HepG2 (cell line): Measurements from ENCODE around the gene OR2M4. TPM values are rescaled to one million over a fixed set of nuclear protein-coding genes. Genes with fewer than 3 reads are reported as not detected.

Source experiments
- ATAC-seq: fragments of 200-7000 bp; cut with Tn5 transposase; 3 replicates; pipeline ENCODE4 v1.9.1; 2020; ENCODE audit warnings: mild to moderate bottlenecking, moderate library complexity
- Bru-seq: library from RNA; stranded (reverse); fragments of 400-500 nt; gene quantifications from one replicate; lab custom pipeline; 2021; lab: Mats Ljungman, UMichigan
- BruChase-seq, 2 experiments: library from RNA; stranded (reverse); fragments of 400-500 nt; gene quantifications; one replicate each; lab custom pipeline; 2021; lab: Mats Ljungman, UMichigan
- BruUV-seq: library from RNA; stranded (reverse); fragments of 400-500 nt; replicated peaks from 2 replicates; lab custom pipeline; 2021; lab: Mats Ljungman, UMichigan
- CTCF ChIA-PET: fragments of 300-600 bp; formaldehyde crosslinking; extraction: SDS; loops from one replicate; lab custom pipeline; 2021; ENCODE audit warnings: low total read pairs, inconsistent platforms, low intra/inter-chr PET ratio; lab: Yijun Ruan, JAX
- POLR2A ChIA-PET: fragments of 350-600 bp; sonication (Branson Sonifier 250); formaldehyde crosslinking; loops from one replicate; lab custom pipeline; 2020; ENCODE audit warnings: antibody characterized with exemption, inconsistent platforms; lab: Yijun Ruan, JAX
- DNase-seq: peaks from one replicate; pipeline ENCODE4 v3.0.0-alpha.2; 2015; ENCODE audit warnings: low spot score
- FAIRE-seq: peaks from 3 replicates; lab custom pipeline; 2011; peaks lifted over from hg19 to GRCh38; lab: Jason Lieb, UNC
- H2AFZ ChIP-seq: one replicate; pipeline ENCODE4 v1.6.1; 2011; ENCODE audit warnings: low read length, inconsistent platforms
- H3K27ac ChIP-seq: fragments of 300-600 bp; 3 replicates; pipeline ENCODE4 v1.8.0; 2011; ENCODE audit warnings: mixed run types, mild to moderate bottlenecking, mixed read lengths, low read length, inconsistent platforms; ENCODE audit not compliant: insufficient read depth; ENCODE audit errors: extremely low read length
- H3K27me3 ChIP-seq, 2 experiments: fragments of 200-600 bp in 1 of 2; 2 replicates in 1 of 2; 3 replicates in 1 of 2; pipeline versions ENCODE4 v1.6.0 to v1.8.0; 2011; ENCODE audit warnings: low read length in 2 of 2, mild to moderate bottlenecking in 2 of 2, moderate library complexity in 2 of 2, inconsistent platforms in 1 of 2; ENCODE audit not compliant: insufficient read depth in 2 of 2, control insufficient read depth in 1 of 2
- H3K36me3 ChIP-seq, 2 experiments: fragments of 200-600 bp in 1 of 2; replicated peaks in 1 of 2; 2 replicates in 1 of 2; 3 replicates in 1 of 2; pipeline versions ENCODE4 v1.5.1 to v1.8.0; 2011; ENCODE audit warnings: low read length in 2 of 2, inconsistent platforms in 1 of 2; ENCODE audit not compliant: insufficient read depth in 2 of 2, control insufficient read depth in 1 of 2
- H3K4me1 ChIP-seq: 2 replicates; pipeline ENCODE4 v1.5.1; 2012; ENCODE audit warnings: low read length, inconsistent platforms; ENCODE audit not compliant: insufficient read depth
- H3K4me2 ChIP-seq: 2 replicates; pipeline ENCODE4 v1.6.0; 2011; ENCODE audit warnings: low read depth, low read length, inconsistent platforms
- H3K4me3 ChIP-seq, 3 experiments: fragments of 200-600 bp in 1 of 3; sonication (generic), shearing (Covaris generic) in 1 of 3; replicated peaks in 1 of 3; 2 replicates each; pipeline ENCODE4 v1.5.1; 2011 to 2016; ENCODE audit warnings: low read length in 3 of 3, inconsistent platforms in 2 of 3, low read depth in 2 of 3, mild to moderate bottlenecking in 2 of 3, control low read depth in 1 of 3, mixed read lengths in 1 of 3; ENCODE audit not compliant: insufficient read depth in 1 of 3
- H3K79me2 ChIP-seq: one replicate; pipeline ENCODE4 v1.6.1; 2011; ENCODE audit warnings: low read length, inconsistent platforms; ENCODE audit not compliant: insufficient read depth
- H3K9ac ChIP-seq: 2 replicates; pipeline ENCODE4 v1.6.0; 2011; ENCODE audit warnings: mild to moderate bottlenecking, low read depth, low read length, inconsistent platforms; ENCODE audit not compliant: insufficient read depth
- H3K9me3 ChIP-seq: 2 replicates; pipeline ENCODE4 v1.5.1; 2012; ENCODE audit warnings: mild to moderate bottlenecking, low read length
- H4K20me1 ChIP-seq: 2 replicates; pipeline ENCODE4 v1.6.0; 2011; ENCODE audit warnings: inconsistent platforms, mild to moderate bottlenecking, low read length, moderate library complexity; ENCODE audit not compliant: insufficient read depth
- SP2 ChIP-seq: sonication (generic); formaldehyde crosslinking; IDR thresholded peaks from 2 replicates; pipeline ENCODE4 v1.5.1; 2020; ENCODE audit warnings: mild to moderate bottlenecking, missing genetic modification reagents
- WGBS: methylation state at CpG from one replicate; pipeline ENCODE4 v1.1.6; 2017; ENCODE audit warnings: low lambda C conversion rate; 5-methylcytosine and 5-hydroxymethylcytosine counted together
- in situ Hi-C: cut with HindIII; loops from 2 replicates; pipeline ENCODE4 v1.10.0; 2017; ENCODE audit warnings: low pct_unique_long_range_greater_than_20kb; ENCODE audit not compliant: extremely low pct_ligation_motif_present
- intact Hi-C: fragments of 100-400 bp; cut with micrococcal nuclease; formaldehyde crosslinking; loops from one replicate; pipeline ENCODE4 v1.10.0; 2022; ENCODE audit not compliant: unreplicated experiment
- long read RNA-seq, 2 experiments: library from RNA in 1 of 2; library from polyadenylated mRNA in 1 of 2; stranded (forward) in 1 of 2; unstranded in 1 of 2; transcript quantifications; one replicate each; pipeline ENCODE4 v2.0.0, GENCODE V29; 2019 to 2022
- polyA minus RNA-seq, 3 experiments: library from RNA; depleted of rRNA, polyadenylated mRNA; stranded (reverse); fragments of >200 nt; gene quantifications; 2 replicates each; pipeline ENCODE4 v1.2.3, GENCODE V29; 2011; ENCODE audit warnings: low replicate concordance in 1 of 3
- polyA plus RNA-seq, 8 experiments: library from polyadenylated mRNA; depleted of rRNA in 3 of 8; stranded (reverse) in 7 of 8; unstranded in 1 of 8; fragments of >200 nt; fragmentation: Illumina TruSeq in 4 of 8; extraction: Trizol in 4 of 8; gene quantifications; 2 replicates each; pipeline versions ENCODE4 v1.2.1 to v1.2.3, GENCODE V29; 2011 to 2016; ENCODE audit warnings: low read depth in 4 of 8, missing spikeins in 1 of 8, mixed read lengths in 1 of 8; ENCODE audit not compliant: insufficient read depth in 1 of 8
- total RNA-seq, 5 experiments: library from RNA; depleted of rRNA; stranded (reverse); fragments of >200 nt; fragmentation: Illumina TruSeq; extraction: Trizol; gene quantifications; 2 replicates each; pipeline ENCODE4 v1.2.3, GENCODE V29; 2016; ENCODE audit warnings: low read depth in 1 of 5
- TF ChIP-seq, protein P1 (sequence below): sonication (generic); formaldehyde crosslinking; IDR thresholded peaks from 2 replicates; pipeline ENCODE4 v1.8.0; 2022; ENCODE audit warnings: missing genetic modification reagents, mild to moderate bottlenecking, borderline replicate concordance

OR2M4 gene, protein sequence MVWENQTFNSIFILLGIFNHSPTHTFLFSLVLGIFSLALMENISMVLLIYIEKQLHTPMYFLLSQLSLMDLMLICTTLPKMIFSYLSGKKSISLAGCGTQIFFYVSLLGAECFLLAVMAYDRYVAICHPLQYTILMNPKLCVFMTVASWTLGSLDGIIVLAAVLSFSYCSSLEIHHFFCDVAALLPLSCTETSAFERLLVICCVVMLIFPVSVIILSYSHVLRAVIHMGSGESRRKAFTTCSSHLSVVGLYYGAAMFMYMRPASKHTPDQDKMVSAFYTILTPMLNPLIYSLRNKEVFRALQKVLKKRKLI
- total RNA-seq (2016; rRNA removed; fragmentation: Illumina TruSeq; extraction: Trizol) (not detected in 2 replicates), polyA plus RNA-seq (2011; rRNA removed) (not detected in 2 replicates), polyA minus RNA-seq (2011; rRNA and poly(A)+ RNA removed; ENCODE audit: low replicate concordance) (0.16 TPM in 1 of 2 replicates, not detected in the other), Bru-seq, nascent RNA (not detected), BruChase-seq, experiment 1, labeled RNA remaining after a 6-hour chase (not detected), BruChase-seq, experiment 2, labeled RNA remaining after a 2-hour chase (not detected)
- not detected in 2 replicates for total RNA-seq (2016; cell fraction: cytosol; rRNA removed; fragmentation: Illumina TruSeq; extraction: Trizol; ENCODE audit: low read depth)
- total RNA-seq (2016; cell fraction: insoluble cytoplasmic fraction; rRNA removed; fragmentation: Illumina TruSeq; extraction: Trizol): not detected in 2 replicates
- not detected in 2 replicates for total RNA-seq (2016; cell fraction: membrane; rRNA removed; fragmentation: Illumina TruSeq; extraction: Trizol)
- not detected in 2 replicates for total RNA-seq (2016; cell fraction: nucleus; rRNA removed; fragmentation: Illumina TruSeq; extraction: Trizol)
- not detected in 2 replicates for polyA plus RNA-seq (2011; cell fraction: cytosol; rRNA removed)
- polyA plus RNA-seq (2011; cell fraction: nucleus; rRNA removed): not detected in 2 replicates
- polyA plus RNA-seq (2012): not detected in 2 replicates
- not detected in 2 replicates for polyA plus RNA-seq (2016; cell fraction: cytosol; fragmentation: Illumina TruSeq; extraction: Trizol; ENCODE audit: low read depth)
- not detected in 2 replicates for polyA plus RNA-seq (2016; cell fraction: insoluble cytoplasmic fraction; fragmentation: Illumina TruSeq; extraction: Trizol; ENCODE audit: low read depth)
- not detected in 2 replicates for polyA plus RNA-seq (2016; cell fraction: membrane; fragmentation: Illumina TruSeq; extraction: Trizol; ENCODE audit: low read depth)
- not detected in 2 replicates for polyA plus RNA-seq (2016; cell fraction: nucleus; fragmentation: Illumina TruSeq; extraction: Trizol; ENCODE audit: insufficient read depth, low read depth)
- polyA minus RNA-seq (2011; cell fraction: cytosol; rRNA and poly(A)+ RNA removed): not detected in 2 replicates
- not detected in 2 replicates for polyA minus RNA-seq (2011; cell fraction: nucleus; rRNA and poly(A)+ RNA removed)
- long read RNA-seq, experiment 1: 0 reads
- long read RNA-seq, experiment 2: 0 reads

DNA sequence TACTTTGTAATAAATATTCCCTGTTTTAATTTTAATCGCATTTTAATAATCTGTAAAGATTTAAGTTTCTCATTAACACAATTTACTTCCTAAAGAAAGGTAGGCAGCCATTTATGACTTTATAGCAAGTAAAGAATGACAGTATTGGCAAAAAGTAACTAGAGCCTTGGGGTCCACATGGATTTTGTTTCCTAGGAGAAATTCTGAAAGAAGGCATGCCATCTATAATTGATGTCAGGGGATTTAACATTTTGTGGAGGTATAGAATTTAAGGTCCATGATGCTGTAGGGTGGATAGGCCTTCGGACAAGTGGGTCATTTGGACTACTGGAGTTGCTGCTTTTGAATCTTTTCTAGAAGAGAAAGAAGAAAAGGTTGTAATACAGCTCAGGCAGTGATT lies at the start of gene OR2M4:
TSS of gene OR2M4 (plus strand) at position 301 of the 400 bp plus-strand sequence. CDS start 7,512 bp downstream, outside the sequence.
- Histone ChIP-seq H3K4me3 (no peak within 1 kb of the TSS), H4K20me1 (no peaks in the 10 kb centered on the region), H3K9ac (no peak within 1 kb of the TSS), H3K36me3 (no peaks in the 10 kb centered on the region), H3K79me2 (no peaks in the 10 kb centered on the region), H3K4me2 (no peak within 1 kb of the TSS), H3K27me3 (no peaks in the 10 kb centered on the region), H3K4me1 (no peaks in the 10 kb centered on the region), H3K27ac (no peak within 1 kb of the TSS), H2AFZ (no peak within 1 kb of the TSS), H3K9me3 (peaks cover 67% of the 10 kb centered on the region)
- TF ChIP-seq SP2 (CRISPR knock-in tag): no peak
- TF ChIP-seq, protein P1, sequence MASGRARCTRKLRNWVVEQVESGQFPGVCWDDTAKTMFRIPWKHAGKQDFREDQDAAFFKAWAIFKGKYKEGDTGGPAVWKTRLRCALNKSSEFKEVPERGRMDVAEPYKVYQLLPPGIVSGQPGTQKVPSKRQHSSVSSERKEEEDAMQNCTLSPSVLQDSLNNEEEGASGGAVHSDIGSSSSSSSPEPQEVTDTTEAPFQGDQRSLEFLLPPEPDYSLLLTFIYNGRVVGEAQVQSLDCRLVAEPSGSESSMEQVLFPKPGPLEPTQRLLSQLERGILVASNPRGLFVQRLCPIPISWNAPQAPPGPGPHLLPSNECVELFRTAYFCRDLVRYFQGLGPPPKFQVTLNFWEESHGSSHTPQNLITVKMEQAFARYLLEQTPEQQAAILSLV (CRISPR knock-in tag): no peak
- intact Hi-C loops: no loop called here
- ChIA-PET POLR2A (no interaction called here), CTCF (no interaction called here)
- 0% methylated on average over 2 of the region's 2 CpGs for WGBS
- BruUV-seq: no TSS peak
- no peak for FAIRE-seq
- in situ Hi-C loops: no loop called here
- no peak for ATAC-seq
- DNase-seq: no peak
